Natural killer cell (primary cell): Measurements from ENCODE around the gene KIF16B. TPM values are rescaled to one million over a fixed set of nuclear protein-coding genes. Genes with fewer than 3 reads are reported as not detected.

Experiments used
- ATAC-seq, 3 donors: fragments of 150-1000 bp in 2 of 3; fragments of 200-7000 bp in 1 of 3; cut with Tn5 transposase; 1 replicate in 1 of 3; 2 replicates in 2 of 3; pipeline ENCODE4 v1.10.0; 2021; ENCODE audit warnings: mild to moderate bottlenecking in 2 of 3, moderate library complexity in 2 of 3
- DNase-seq, 2 donors: peaks; one replicate each; pipeline versions ENCODE4 v3.0.0 to v3.0.0-alpha.2; 2013 to 2021; ENCODE audit warnings: mixed read lengths in 1 of 2
- H3K27ac ChIP-seq: one replicate; pipeline ENCODE4 v1.5.1; 2013; ENCODE audit warnings: mild to moderate bottlenecking, low read length
- H3K27me3 ChIP-seq: one replicate; pipeline ENCODE4 v1.6.1; 2013; ENCODE audit warnings: low read length; ENCODE audit not compliant: control insufficient read depth, insufficient read depth
- H3K36me3 ChIP-seq: one replicate; pipeline ENCODE4 v1.6.1; 2013; ENCODE audit warnings: low read length; ENCODE audit not compliant: control insufficient read depth, insufficient read depth
- H3K4me1 ChIP-seq: one replicate; pipeline ENCODE4 v1.6.1; 2013; ENCODE audit warnings: low read length; ENCODE audit not compliant: control insufficient read depth, insufficient read depth
- H3K4me3 ChIP-seq: one replicate; pipeline ENCODE4 v1.5.1; 2013; ENCODE audit warnings: low read length
- H3K9me3 ChIP-seq: one replicate; pipeline ENCODE4 v1.6.1; 2013; ENCODE audit warnings: low read length; ENCODE audit not compliant: control insufficient read depth, insufficient read depth
- H3K27ac Mint-ChIP-seq, 2 donors: one replicate each; pipeline ENCODE4 v1.8.0; 2022; ENCODE audit warnings: mild to moderate bottlenecking in 2 of 2, mixed read lengths in 2 of 2, moderate library complexity in 1 of 2
- H3K27me3 Mint-ChIP-seq, 2 donors: one replicate each; pipeline ENCODE4 v1.8.0; 2022; ENCODE audit warnings: low read depth in 2 of 2, mixed read lengths in 2 of 2
- H3K36me3 Mint-ChIP-seq: one replicate; pipeline ENCODE4 v1.8.0; 2022; ENCODE audit warnings: mixed read lengths
- H3K4me1 Mint-ChIP-seq, 2 donors: one replicate each; pipeline ENCODE4 v1.8.0; 2022; ENCODE audit warnings: mixed read lengths in 2 of 2
- H3K4me3 Mint-ChIP-seq: one replicate; pipeline ENCODE4 v1.8.0; 2022; ENCODE audit warnings: mild to moderate bottlenecking, moderate library complexity, mixed read lengths
- H3K9me3 Mint-ChIP-seq, 2 donors: one replicate each; pipeline ENCODE4 v1.8.0; 2022; ENCODE audit warnings: mixed read lengths in 2 of 2
- CTCF ChIP-seq: fragments of 200-600 bp; IDR thresholded peaks from one replicate; pipeline ENCODE4 v1.8.0; 2022; ENCODE audit warnings: antibody characterized with exemption
- WGBS: methylation state at CpG from one replicate; pipeline ENCODE4 v1.1.7; 2013; ENCODE audit warnings: missing lambda C conversion rate; ENCODE audit not compliant: insufficient coverage; 5-methylcytosine and 5-hydroxymethylcytosine counted together
- intact Hi-C: fragments of 100-400 bp; cut with micrococcal nuclease; formaldehyde crosslinking; loops from one replicate; pipeline ENCODE4 v1.14.2; 2022
- total RNA-seq, 4 donors: library from RNA; stranded (reverse); fragments of 120-200 nt in 1 of 4; gene quantifications; one replicate each; pipeline versions ENCODE4 v1.2.3 to v1.2.4, GENCODE V29; 2013 to 2022

Gene KIF16B
- total RNA-seq, 3 donors from 2014 or later (not counting 1 experiment from before 2014, with no cell fraction given) = 3.9 to 11.8 (median 9.2) TPM

- H3K27me3 Mint-ChIP-seq = no peaks in the 10 kb centered on the region
- H3K4me3 ChIP-seq = no peak overlapping the region
- no peaks in the 10 kb centered on the region for H3K36me3 ChIP-seq
- H3K27me3 ChIP-seq = no peaks in the 10 kb centered on the region
- intact Hi-C loops = no loop called here
- TF ChIP-seq CTCF = no peak
- H3K36me3 Mint-ChIP-seq = no peaks in the 10 kb centered on the region
- DNase-seq (no peak), ATAC-seq (no peak)
- no peaks in the 10 kb centered on the region for H3K4me1 Mint-ChIP-seq
- no peak overlapping the region for H3K4me3 Mint-ChIP-seq
- no peaks in the 10 kb centered on the region for H3K4me1 ChIP-seq
- 67% methylated on average over 4 of the region's 4 CpGs for WGBS
- peaks cover 3% of the 10 kb centered on the region for H3K9me3 ChIP-seq
- H3K27ac ChIP-seq = no peak overlapping the region
- no peaks in the 10 kb centered on the region for H3K9me3 Mint-ChIP-seq
- no peak overlapping the region for H3K27ac Mint-ChIP-seq
Observed at GRCh38 chr20:16286601-16287000, 286.6 kb downstream of the KIF16B start.

GRCh38 chr20:16284385-16285100 lies 288.7 kb downstream of the KIF16B start:
- no peak overlapping the region for H3K4me3 ChIP-seq
- 95% methylated on average over 15 of the region's 15 CpGs for WGBS
- no peaks in the 10 kb centered on the region for H3K4me1 ChIP-seq
- TF ChIP-seq CTCF = no peak
- H3K4me1 Mint-ChIP-seq = no peaks in the 10 kb centered on the region
- no peaks in the 10 kb centered on the region for H3K27me3 Mint-ChIP-seq
- no peaks in the 10 kb centered on the region for H3K9me3 ChIP-seq
- no peaks in the 10 kb centered on the region for H3K36me3 ChIP-seq
- H3K27ac Mint-ChIP-seq = no peak overlapping the region
- no peaks in the 10 kb centered on the region for H3K36me3 Mint-ChIP-seq
- intact Hi-C loops = no loop called here
- DNase-seq (no peak), ATAC-seq (no peak)
- H3K4me3 Mint-ChIP-seq = no peak overlapping the region
- H3K27me3 ChIP-seq = no peaks in the 10 kb centered on the region
- H3K9me3 Mint-ChIP-seq = no peaks in the 10 kb centered on the region
- no peak overlapping the region for H3K27ac ChIP-seq

- no peak overlapping the region for H3K4me3 ChIP-seq
- H3K9me3 ChIP-seq = no peaks in the 10 kb centered on the region
- no peak overlapping the region for H3K27ac ChIP-seq
- H3K4me1 ChIP-seq = no peaks in the 10 kb centered on the region
- ATAC-seq (no peak), DNase-seq (no peak)
- TF ChIP-seq CTCF = no peak
- WGBS = 96% methylated on average over 5 of the region's 5 CpGs
- no peaks in the 10 kb centered on the region for H3K9me3 Mint-ChIP-seq
- no peak overlapping the region for H3K27ac Mint-ChIP-seq
- intact Hi-C loops = no loop called here
- no peaks in the 10 kb centered on the region for H3K4me1 Mint-ChIP-seq
- H3K27me3 ChIP-seq = no peaks in the 10 kb centered on the region
- no peak overlapping the region for H3K4me3 Mint-ChIP-seq
- no peaks in the 10 kb centered on the region for H3K36me3 ChIP-seq
- no peaks in the 10 kb centered on the region for H3K27me3 Mint-ChIP-seq
- no peaks in the 10 kb centered on the region for H3K36me3 Mint-ChIP-seq
Observed at GRCh38 chr20:16283978-16284377, 289.3 kb downstream of the KIF16B start.

GRCh38 chr20:16283307-16283706 lies 289.9 kb downstream of the KIF16B start:
- Mint-ChIP-seq H3K36me3 (no peaks in the 10 kb centered on the region), H3K4me3 (no peak overlapping the region), H3K27me3 (no peaks in the 10 kb centered on the region), H3K9me3 (no peaks in the 10 kb centered on the region), H3K4me1 (no peaks in the 10 kb centered on the region), H3K27ac (no peak overlapping the region)
- Histone ChIP-seq H3K4me1 (no peaks in the 10 kb centered on the region), H3K27ac (no peak overlapping the region), H3K4me3 (no peak overlapping the region), H3K9me3 (no peaks in the 10 kb centered on the region), H3K36me3 (no peaks in the 10 kb centered on the region), H3K27me3 (no peaks in the 10 kb centered on the region)
- WGBS = 90% methylated on average over 6 of the region's 6 CpGs
- intact Hi-C loops = no loop called here
- DNase-seq = no peak
- no peak for ATAC-seq
- no peak for TF ChIP-seq CTCF
